A673 (cell line): Measurements from ENCODE around the gene SSTR5. TPM values are rescaled to one million over a fixed set of nuclear protein-coding genes. Genes with fewer than 3 reads are reported as not detected.

Experiments used
- BruUV-seq: library from RNA; stranded (reverse); fragments of 400-500 nt; replicated peaks from 2 replicates; lab custom pipeline; 2021; lab: Mats Ljungman, UMichigan
- CTCF ChIA-PET: fragments of 300-600 bp; sonication (Branson Sonifier 250); formaldehyde crosslinking; loops from one replicate; lab custom pipeline; 2022; ENCODE audit warnings: antibody characterized with exemption; lab: Charles Lee
- POLR2A ChIA-PET: fragments of 300-600 bp; sonication (Branson Sonifier 250); formaldehyde crosslinking; loops from one replicate; lab custom pipeline; 2022; ENCODE audit warnings: antibody characterized with exemption; ENCODE audit not compliant: low non-redundant PET; lab: Charles Lee
- DNase-seq: peaks from one replicate; pipeline ENCODE4 v3.0.0-alpha.2; 2015; ENCODE audit warnings: low spot score
- H3K27ac ChIP-seq: fragments of 200-600 bp; sonication (generic); 2 replicates; pipeline ENCODE4 v1.5.1; 2016; ENCODE audit warnings: mixed run types, low read depth, mild to moderate bottlenecking, mixed read lengths, antibody characterized with exemption, low read length; ENCODE audit not compliant: poor library complexity, severe bottlenecking
- H3K27me3 ChIP-seq: fragments of 200-600 bp; sonication (generic); replicated peaks from 2 replicates; pipeline ENCODE4 v1.6.1; 2017; ENCODE audit warnings: mixed run types, low read depth, mild to moderate bottlenecking, mixed read lengths, antibody characterized with exemption, low read length; ENCODE audit not compliant: insufficient read depth, poor library complexity
- H3K36me3 ChIP-seq: fragments of 200-600 bp; sonication (generic); 2 replicates; pipeline ENCODE4 v1.6.1; 2016; ENCODE audit warnings: mixed run types, mild to moderate bottlenecking, mixed read lengths, antibody characterized with exemption, low read length; ENCODE audit not compliant: insufficient read depth, poor library complexity, severe bottlenecking
- H3K4me1 ChIP-seq: fragments of 200-600 bp; sonication (generic); 2 replicates; pipeline ENCODE4 v1.6.1; 2017; ENCODE audit warnings: mixed run types, mild to moderate bottlenecking, mixed read lengths, antibody characterized with exemption, low read length; ENCODE audit not compliant: insufficient read depth, poor library complexity, severe bottlenecking
- H3K4me3 ChIP-seq: fragments of 200-600 bp; sonication (generic); 2 replicates; pipeline ENCODE4 v1.5.1; 2016; ENCODE audit warnings: low read depth, mixed run types, mild to moderate bottlenecking, mixed read lengths, low read length; ENCODE audit not compliant: poor library complexity, severe bottlenecking
- H3K9me3 ChIP-seq: fragments of 200-600 bp; sonication (generic); 2 replicates; pipeline ENCODE4 v1.6.1; 2016; ENCODE audit warnings: mixed run types, low read depth, mild to moderate bottlenecking, mixed read lengths, antibody characterized with exemption, low read length; ENCODE audit not compliant: poor library complexity, severe bottlenecking
- CTCF ChIP-seq: fragments of 300-800, 200-600 bp; sonication (generic); conservative IDR thresholded peaks from 2 replicates; pipeline ENCODE4 v1.5.1; 2017; ENCODE audit warnings: low read depth, mild to moderate bottlenecking, antibody characterized with exemption, low read length, moderate library complexity, mixed read lengths
- EZH2 ChIP-seq: fragments of 200-600 bp; sonication (generic); IDR thresholded peaks from 2 replicates; pipeline ENCODE4 v1.6.1; 2017; ENCODE audit warnings: borderline replicate concordance, low read depth, mild to moderate bottlenecking, mixed read lengths, antibody characterized with exemption, low read length; ENCODE audit not compliant: poor library complexity, severe bottlenecking
- intact Hi-C: fragments of 100-400 bp; cut with micrococcal nuclease; formaldehyde crosslinking; loops from one replicate; pipeline ENCODE4 v1.10.0; 2022; ENCODE audit not compliant: unreplicated experiment
- total RNA-seq: library from RNA; stranded (reverse); gene quantifications from 2 replicates; pipeline ENCODE4 v1.2.3, GENCODE V29; 2021

The SSTR5 gene
- total RNA-seq, 1 experiment from 2014 or later = not detected

- Histone ChIP-seq H3K4me1 (no peaks in the 10 kb centered on the region), H3K9me3 (no peaks in the 10 kb centered on the region), H3K27ac (no peak overlapping the region), H3K4me3 (no peak overlapping the region), H3K27me3 (no peaks in the 10 kb centered on the region), H3K36me3 (no peaks in the 10 kb centered on the region)
- CTCF ChIA-PET = no interaction called here
- no peak for TF ChIP-seq CTCF
- TF ChIP-seq EZH2 = no peak
- POLR2A ChIA-PET = no interaction called here
- no peak for DNase-seq
- no TSS peak for BruUV-seq
- intact Hi-C loops = loop anchor here (5.0 kb wide), 2 partner anchors 41 to 286 kb away; no protein-coding TSS in a partner anchor
These were observed 25.9 kb downstream of the SSTR5 start for GRCh38 chr16:1098266-1098991.

GRCh38 chr16:1099189-1100083, 26.9 kb downstream of the SSTR5 start:
- H3K27me3 ChIP-seq = no peaks in the 10 kb centered on the region
- no peaks in the 10 kb centered on the region for H3K9me3 ChIP-seq
- CTCF ChIA-PET = no interaction called here
- TF ChIP-seq CTCF = no peak
- TF ChIP-seq EZH2 = no peak
- no peak overlapping the region for H3K27ac ChIP-seq
- intact Hi-C loops = loop anchor here (5.0 kb wide), 2 partner anchors 42 to 287 kb away; no protein-coding TSS in a partner anchor
- no peak for DNase-seq
- H3K36me3 ChIP-seq = no peaks in the 10 kb centered on the region
- no peak overlapping the region for H3K4me3 ChIP-seq
- no TSS peak for BruUV-seq
- H3K4me1 ChIP-seq = no peaks in the 10 kb centered on the region
- POLR2A ChIA-PET = no interaction called here

GRCh38 chr16:1100084-1100800, 27.7 kb downstream of the SSTR5 start:
- Histone ChIP-seq H3K4me3 (no peak overlapping the region), H3K9me3 (no peaks in the 10 kb centered on the region), H3K4me1 (no peaks in the 10 kb centered on the region), H3K36me3 (no peaks in the 10 kb centered on the region), H3K27me3 (no peaks in the 10 kb centered on the region), H3K27ac (no peak overlapping the region)
- BruUV-seq = no TSS peak
- CTCF ChIA-PET = no interaction called here
- intact Hi-C loops = no loop called here
- POLR2A ChIA-PET = no interaction called here
- TF ChIP-seq CTCF (no peak), EZH2 (no peak)
- no peak for DNase-seq
